Ishikawa (cell line): ENCODE measurements around the gene SLC13A4.

Experiments
- EGR1 ChIP-seq: IDR thresholded peaks from 2 replicates; pipeline ENCODE4 v1.6.1; 2012
- EP300 ChIP-seq: IDR thresholded peaks from 2 replicates; pipeline ENCODE4 v1.6.1; 2012; ENCODE audit warnings: borderline replicate concordance
- NFIC ChIP-seq: IDR thresholded peaks from 2 replicates; pipeline ENCODE4 v1.6.1; 2012
- RAD21 ChIP-seq: IDR thresholded peaks from 2 replicates; pipeline ENCODE4 v1.6.1; 2012; ENCODE audit warnings: low read depth
- TAF1 ChIP-seq: IDR thresholded peaks from 2 replicates; pipeline ENCODE4 v1.6.1; 2012; ENCODE audit warnings: low read depth, mild to moderate bottlenecking
- TEAD4 ChIP-seq: IDR thresholded peaks from 2 replicates; pipeline ENCODE4 v1.6.1; 2012
- YY1 ChIP-seq: IDR thresholded peaks from 2 replicates; pipeline ENCODE4 v1.6.1; 2012; ENCODE audit warnings: low read depth
- ZBTB7A ChIP-seq: IDR thresholded peaks from 2 replicates; pipeline ENCODE4 v1.6.1; 2012; ENCODE audit warnings: low read depth
- TF ChIP-seq, protein P1 (sequence below): IDR thresholded peaks from 2 replicates; pipeline ENCODE4 v1.6.1; 2012; ENCODE audit warnings: low read depth, mild to moderate bottlenecking
- TF ChIP-seq, protein P2 (sequence below): IDR thresholded peaks from 2 replicates; pipeline ENCODE4 v1.6.1; 2012
- TF ChIP-seq, protein P3 (sequence below): IDR thresholded peaks from 2 replicates; pipeline ENCODE4 v1.6.1; 2012

DNA sequence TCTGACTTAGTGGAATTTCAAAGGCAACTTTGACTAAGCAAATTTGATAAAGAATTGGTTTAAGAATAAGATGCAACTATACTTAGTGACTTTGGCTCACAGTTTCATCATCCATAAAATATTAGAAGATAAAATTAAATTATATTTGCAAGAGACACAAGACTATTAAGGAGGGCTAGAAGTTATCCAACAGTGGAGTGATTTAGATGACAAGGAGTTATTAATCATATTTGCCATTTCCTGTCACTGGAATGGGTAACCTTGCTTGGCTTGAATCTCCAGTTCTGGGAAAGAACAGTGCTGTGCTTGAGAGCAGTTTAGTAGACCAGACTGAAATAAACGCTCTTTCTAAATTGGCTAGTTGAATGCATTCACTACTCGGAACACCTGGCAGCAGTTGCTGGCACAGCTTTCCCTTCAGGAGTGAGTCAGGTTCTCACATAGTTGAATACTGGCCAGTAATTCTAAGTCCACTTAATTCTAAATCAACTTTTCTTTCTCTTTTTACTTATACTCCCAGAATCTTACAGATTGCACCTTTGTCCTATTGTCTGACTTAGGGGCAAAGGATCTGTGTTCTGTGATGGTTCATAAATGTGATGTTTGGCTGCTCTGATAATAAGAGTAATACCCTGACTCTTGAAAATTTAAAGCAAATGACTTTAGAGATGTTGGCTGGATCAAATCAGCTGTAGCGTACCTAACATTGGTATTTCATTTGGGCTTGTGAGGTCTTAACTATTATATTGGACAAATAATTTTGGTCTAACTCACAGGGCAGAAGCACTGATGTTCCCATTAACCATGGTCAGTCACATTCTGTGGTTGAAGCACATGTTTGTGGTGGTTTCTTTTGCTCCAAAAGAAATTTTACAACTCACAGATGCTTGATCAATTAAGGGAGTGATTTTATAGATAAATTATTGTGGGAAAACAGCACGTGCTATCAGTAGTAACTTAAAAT lies 49.1 kb downstream of the SLC13A4 start:
- TF ChIP-seq, protein P1, sequence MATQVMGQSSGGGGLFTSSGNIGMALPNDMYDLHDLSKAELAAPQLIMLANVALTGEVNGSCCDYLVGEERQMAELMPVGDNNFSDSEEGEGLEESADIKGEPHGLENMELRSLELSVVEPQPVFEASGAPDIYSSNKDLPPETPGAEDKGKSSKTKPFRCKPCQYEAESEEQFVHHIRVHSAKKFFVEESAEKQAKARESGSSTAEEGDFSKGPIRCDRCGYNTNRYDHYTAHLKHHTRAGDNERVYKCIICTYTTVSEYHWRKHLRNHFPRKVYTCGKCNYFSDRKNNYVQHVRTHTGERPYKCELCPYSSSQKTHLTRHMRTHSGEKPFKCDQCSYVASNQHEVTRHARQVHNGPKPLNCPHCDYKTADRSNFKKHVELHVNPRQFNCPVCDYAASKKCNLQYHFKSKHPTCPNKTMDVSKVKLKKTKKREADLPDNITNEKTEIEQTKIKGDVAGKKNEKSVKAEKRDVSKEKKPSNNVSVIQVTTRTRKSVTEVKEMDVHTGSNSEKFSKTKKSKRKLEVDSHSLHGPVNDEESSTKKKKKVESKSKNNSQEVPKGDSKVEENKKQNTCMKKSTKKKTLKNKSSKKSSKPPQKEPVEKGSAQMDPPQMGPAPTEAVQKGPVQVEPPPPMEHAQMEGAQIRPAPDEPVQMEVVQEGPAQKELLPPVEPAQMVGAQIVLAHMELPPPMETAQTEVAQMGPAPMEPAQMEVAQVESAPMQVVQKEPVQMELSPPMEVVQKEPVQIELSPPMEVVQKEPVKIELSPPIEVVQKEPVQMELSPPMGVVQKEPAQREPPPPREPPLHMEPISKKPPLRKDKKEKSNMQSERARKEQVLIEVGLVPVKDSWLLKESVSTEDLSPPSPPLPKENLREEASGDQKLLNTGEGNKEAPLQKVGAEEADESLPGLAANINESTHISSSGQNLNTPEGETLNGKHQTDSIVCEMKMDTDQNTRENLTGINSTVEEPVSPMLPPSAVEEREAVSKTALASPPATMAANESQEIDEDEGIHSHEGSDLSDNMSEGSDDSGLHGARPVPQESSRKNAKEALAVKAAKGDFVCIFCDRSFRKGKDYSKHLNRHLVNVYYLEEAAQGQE, result no peak
- TF ChIP-seq TAF1 (no peak), EGR1 (no peak), RAD21 (no peak), EP300 (peak; percentile 52; the same call in 1 of the 2 replicates), YY1 (no peak), NFIC (peak; percentile 93), ZBTB7A (no peak), TEAD4 (peak; percentile 42)
- TF ChIP-seq, protein P2, sequence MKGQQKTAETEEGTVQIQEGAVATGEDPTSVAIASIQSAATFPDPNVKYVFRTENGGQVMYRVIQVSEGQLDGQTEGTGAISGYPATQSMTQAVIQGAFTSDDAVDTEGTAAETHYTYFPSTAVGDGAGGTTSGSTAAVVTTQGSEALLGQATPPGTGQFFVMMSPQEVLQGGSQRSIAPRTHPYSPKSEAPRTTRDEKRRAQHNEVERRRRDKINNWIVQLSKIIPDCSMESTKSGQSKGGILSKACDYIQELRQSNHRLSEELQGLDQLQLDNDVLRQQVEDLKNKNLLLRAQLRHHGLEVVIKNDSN, result no peak
- TF ChIP-seq, protein P3, sequence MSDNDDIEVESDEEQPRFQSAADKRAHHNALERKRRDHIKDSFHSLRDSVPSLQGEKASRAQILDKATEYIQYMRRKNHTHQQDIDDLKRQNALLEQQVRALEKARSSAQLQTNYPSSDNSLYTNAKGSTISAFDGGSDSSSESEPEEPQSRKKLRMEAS, result no peak
